HEK293 (cell line): ENCODE data around the gene ATOH8.

Source experiments
- CTCF ChIA-PET: fragments of 350-600 bp; formaldehyde crosslinking; extraction: SDS; loops from one replicate; lab custom pipeline; 2021; ENCODE audit warnings: antibody characterized with exemption; lab: Yijun Ruan, JAX
- POLR2A ChIA-PET: fragments of 300-600 bp; formaldehyde crosslinking; extraction: SDS; loops from one replicate; lab custom pipeline; 2020; ENCODE audit warnings: antibody characterized with exemption, inconsistent platforms; lab: Yijun Ruan, JAX
- H3K27ac ChIP-seq: fragments of 200-500 bp; sonication (Bioruptor generic); 2 replicates; pipeline ENCODE4 v1.5.1; 2014; ENCODE audit warnings: low read depth, low read length, control low read depth, inconsistent platforms; ENCODE audit errors: extremely low read depth
- H3K36me3 ChIP-seq, 2 experiments: fragments of 200-500 bp in 1 of 2; sonication (Bioruptor generic) in 1 of 2; 1 replicate in 1 of 2; 2 replicates in 1 of 2; pipeline ENCODE4 v1.5.1; 2014 to 2017; ENCODE audit warnings: inconsistent platforms in 2 of 2, low read length in 2 of 2; ENCODE audit not compliant: control insufficient read depth in 2 of 2, insufficient read depth in 1 of 2
- H3K4me1 ChIP-seq: fragments of 200-500 bp; sonication (Bioruptor generic); 2 replicates; pipeline ENCODE4 v1.5.1; 2014; ENCODE audit warnings: mild to moderate bottlenecking, low read length, inconsistent platforms; ENCODE audit not compliant: control insufficient read depth, insufficient read depth
- H3K4me3 ChIP-seq: 2 replicates; pipeline ENCODE4 v1.5.1; 2011; ENCODE audit warnings: low read depth, mild to moderate bottlenecking, control low read depth, low read length, moderate library complexity
- H3K9me3 ChIP-seq: fragments of 200-500 bp; sonication (Bioruptor generic); 2 replicates; pipeline ENCODE4 v1.5.1; 2014; ENCODE audit warnings: low read depth, low read length, inconsistent platforms; ENCODE audit not compliant: control insufficient read depth, insufficient read depth
- BCL11B ChIP-seq: fragments of 450-650 bp; formaldehyde crosslinking; IDR thresholded peaks from 2 replicates; pipeline ENCODE4 v1.5.1; 2016; ENCODE audit warnings: low read depth, missing biosample characterization, missing genetic modification characterization
- IKZF3 ChIP-seq: fragments of 450-650 bp; IDR thresholded peaks from 2 replicates; pipeline ENCODE4 v1.5.0; 2018; ENCODE audit warnings: missing biosample characterization, mild to moderate bottlenecking, missing genetic modification characterization, moderate library complexity
- INSM2 ChIP-seq: fragments of 450-650 bp; formaldehyde crosslinking; IDR thresholded peaks from 2 replicates; pipeline ENCODE4 v1.5.1; 2016; ENCODE audit warnings: missing biosample characterization, missing genetic modification characterization
- KLF10 ChIP-seq: fragments of 450-650 bp; IDR thresholded peaks from 2 replicates; pipeline ENCODE4 v1.5.1; 2018; ENCODE audit warnings: missing biosample characterization, mild to moderate bottlenecking, missing genetic modification characterization
- MYNN ChIP-seq: fragments of 450-650 bp; formaldehyde crosslinking; IDR thresholded peaks from 2 replicates; pipeline ENCODE4 v1.5.1; 2016; ENCODE audit warnings: missing biosample characterization, missing genetic modification characterization, borderline replicate concordance
- MZF1 ChIP-seq: fragments of 450-650 bp; formaldehyde crosslinking; IDR thresholded peaks from 2 replicates; pipeline ENCODE4 v1.5.1; 2017; ENCODE audit warnings: missing biosample characterization, missing genetic modification characterization, borderline replicate concordance
- OSR2 ChIP-seq: fragments of 450-650 bp; formaldehyde crosslinking; IDR thresholded peaks from 2 replicates; pipeline ENCODE4 v1.5.1; 2016; ENCODE audit warnings: missing biosample characterization, missing genetic modification characterization
- OVOL3 ChIP-seq: fragments of 450-650 bp; formaldehyde crosslinking; IDR thresholded peaks from 2 replicates; pipeline ENCODE4 v1.5.1; 2016; ENCODE audit warnings: missing biosample characterization, missing genetic modification characterization
- PRDM2 ChIP-seq: fragments of 450-650 bp; formaldehyde crosslinking; IDR thresholded peaks from 2 replicates; pipeline ENCODE4 v1.5.1; 2016; ENCODE audit warnings: missing biosample characterization, missing genetic modification characterization, borderline replicate concordance
- RBAK ChIP-seq: fragments of 450-650 bp; formaldehyde crosslinking; IDR thresholded peaks from 2 replicates; pipeline ENCODE4 v1.5.1; 2016; ENCODE audit warnings: missing biosample characterization, missing genetic modification characterization
- SETDB1 ChIP-seq: IDR thresholded peaks from one replicate; pipeline ENCODE4 v1.6.1; 2017; ENCODE audit warnings: mild to moderate bottlenecking, low read length, moderate library complexity, mixed read lengths; ENCODE audit not compliant: insufficient read length
- ZFP41 ChIP-seq: fragments of 450-650 bp; formaldehyde crosslinking; IDR thresholded peaks from 2 replicates; pipeline ENCODE4 v1.5.1; 2016; ENCODE audit warnings: missing biosample characterization, missing genetic modification characterization, borderline replicate concordance
- ZNF138 ChIP-seq: fragments of 450-650 bp; formaldehyde crosslinking; IDR thresholded peaks from 2 replicates; pipeline ENCODE4 v1.5.1; 2016; ENCODE audit warnings: missing biosample characterization, missing genetic modification characterization, borderline replicate concordance
- ZNF223 ChIP-seq: fragments of 450-650 bp; formaldehyde crosslinking; IDR thresholded peaks from 2 replicates; pipeline ENCODE4 v1.5.1; 2016; ENCODE audit warnings: missing biosample characterization, missing genetic modification characterization
- ZNF311 ChIP-seq: fragments of 450-650 bp; formaldehyde crosslinking; IDR thresholded peaks from 2 replicates; pipeline ENCODE4 v1.5.1; 2017; ENCODE audit warnings: missing biosample characterization, missing genetic modification characterization, borderline replicate concordance
- ZNF394 ChIP-seq: fragments of 450-650 bp; formaldehyde crosslinking; IDR thresholded peaks from 2 replicates; pipeline ENCODE4 v1.5.1; 2016; ENCODE audit warnings: missing biosample characterization, missing genetic modification characterization, mild to moderate bottlenecking, moderate library complexity, borderline replicate concordance
- ZNF416 ChIP-seq: fragments of 450-650 bp; formaldehyde crosslinking; IDR thresholded peaks from 2 replicates; pipeline ENCODE4 v1.5.1; 2016; ENCODE audit warnings: missing biosample characterization, missing genetic modification characterization
- ZNF514 ChIP-seq: fragments of 450-650 bp; formaldehyde crosslinking; IDR thresholded peaks from 2 replicates; pipeline ENCODE4 v1.5.1; 2016; ENCODE audit warnings: missing biosample characterization, missing genetic modification characterization
- ZNF549 ChIP-seq: fragments of 450-650 bp; IDR thresholded peaks from 2 replicates; pipeline ENCODE4 v1.5.1; 2018; ENCODE audit warnings: missing biosample characterization, missing genetic modification characterization, mild to moderate bottlenecking, inconsistent platforms, moderate library complexity
- ZNF626 ChIP-seq: fragments of 450-650 bp; sonication (Bioruptor Pico); formaldehyde crosslinking; IDR thresholded peaks from 2 replicates; pipeline ENCODE4 v1.5.1; 2018; ENCODE audit warnings: missing biosample characterization, missing genetic modification characterization, inconsistent platforms
- ZNF664 ChIP-seq: fragments of 450-650 bp; formaldehyde crosslinking; IDR thresholded peaks from 2 replicates; pipeline ENCODE4 v1.5.1; 2016; ENCODE audit warnings: missing biosample characterization, missing genetic modification characterization
- ZNF677 ChIP-seq: fragments of 450-650 bp; IDR thresholded peaks from 2 replicates; pipeline ENCODE4 v1.5.0; 2018; ENCODE audit warnings: missing biosample characterization, mild to moderate bottlenecking, missing genetic modification characterization, moderate library complexity
- ZNF791 ChIP-seq: fragments of 450-650 bp; formaldehyde crosslinking; IDR thresholded peaks from 2 replicates; pipeline ENCODE4 v1.5.1; 2016; ENCODE audit warnings: missing biosample characterization, missing genetic modification characterization
- ZNF837 ChIP-seq: fragments of 450-650 bp; formaldehyde crosslinking; IDR thresholded peaks from 2 replicates; pipeline ENCODE4 v1.5.1; 2016; ENCODE audit warnings: missing biosample characterization, missing genetic modification characterization
- ZSCAN18 ChIP-seq: fragments of 450-650 bp; formaldehyde crosslinking; IDR thresholded peaks from 2 replicates; pipeline ENCODE4 v1.5.1; 2016; ENCODE audit warnings: missing biosample characterization, missing genetic modification characterization

ATOH8 gene

GRCh38 chr2:85714841-85715240 lies 39.0 kb upstream of the ATOH8 start:
- CTCF ChIA-PET, result interaction anchor here (0.7 to 2.4 kb wide), 3 partner anchors 10 to 78 kb away, joined by 3 to 11 read pairs (median 7); no protein-coding TSS in a partner anchor

GRCh38 chr2:85716346-85716914 lies 37.4 kb upstream of the ATOH8 start:
- Histone ChIP-seq H3K4me1 (no peaks in the 10 kb centered on the region), H3K4me3 (no peak overlapping the region), H3K27ac (no peak overlapping the region), H3K9me3 (no peaks in the 10 kb centered on the region), H3K36me3 (no peaks in the 10 kb centered on the region)
- ChIA-PET POLR2A (no interaction called here), CTCF (interaction anchor here (0.8 to 2.4 kb wide), 7 partner anchors 9 to 81 kb away, joined by 3 to 11 read pairs (median 4); no protein-coding TSS in a partner anchor)
- TF ChIP-seq ZNF626 (tag by site-specific recombination) (no peak), ZNF223 (tag by site-specific recombination) (no peak), ZNF394 (tag by site-specific recombination) (no peak), INSM2 (tag by site-specific recombination) (no peak), KLF10 (no peak), SETDB1 (no peak), ZFP41 (tag by site-specific recombination) (no peak)

More at GRCh38 chr2:85714841-85715240, 39.0 kb upstream of the ATOH8 start:
- H3K36me3 ChIP-seq, result no peaks in the 10 kb centered on the region
- POLR2A ChIA-PET, result no interaction called here
- no peaks in the 10 kb centered on the region for H3K9me3 ChIP-seq
- H3K27ac ChIP-seq, result no peak overlapping the region
- no peaks in the 10 kb centered on the region for H3K4me1 ChIP-seq
- H3K4me3 ChIP-seq, result no peak overlapping the region
- no peak for TF ChIP-seq IKZF3 (tag by site-specific recombination)
- TF ChIP-seq ZNF677 (tag by site-specific recombination), result no peak
- TF ChIP-seq ZNF514 (tag by site-specific recombination), result no peak
- TF ChIP-seq ZNF311 (tag by site-specific recombination), result no peak
- TF ChIP-seq OVOL3 (tag by site-specific recombination), result no peak
- no peak for TF ChIP-seq MZF1
- TF ChIP-seq MYNN (tag by site-specific recombination), result no peak
- TF ChIP-seq ZNF791, result no peak
- no peak for TF ChIP-seq OSR2 (tag by site-specific recombination)
- TF ChIP-seq BCL11B, result no peak
- TF ChIP-seq ZNF549, result no peak
- TF ChIP-seq ZNF416 (tag by site-specific recombination), result no peak
- no peak for TF ChIP-seq ZNF837 (tag by site-specific recombination)
- TF ChIP-seq ZSCAN18, result no peak
- no peak for TF ChIP-seq RBAK (tag by site-specific recombination)
- TF ChIP-seq ZNF664 (tag by site-specific recombination), result no peak
- no peak for TF ChIP-seq PRDM2 (tag by site-specific recombination)
- TF ChIP-seq ZNF138 (tag by site-specific recombination), result no peak
